HG03097 (cell line): ENCODE results near the gene CACNG3.

Source experiments
- ATAC-seq: cut with Tn5 transposase; IDR thresholded peaks from one replicate; pipeline ENCODE4 v1.9.1; 2021; ENCODE audit not compliant: unreplicated experiment, low FRiP score

CACNG3 gene

GRCh38 chr16:24381470-24382118, 125.5 kb downstream of the CACNG3 start:
- no peak for ATAC-seq

DNA sequence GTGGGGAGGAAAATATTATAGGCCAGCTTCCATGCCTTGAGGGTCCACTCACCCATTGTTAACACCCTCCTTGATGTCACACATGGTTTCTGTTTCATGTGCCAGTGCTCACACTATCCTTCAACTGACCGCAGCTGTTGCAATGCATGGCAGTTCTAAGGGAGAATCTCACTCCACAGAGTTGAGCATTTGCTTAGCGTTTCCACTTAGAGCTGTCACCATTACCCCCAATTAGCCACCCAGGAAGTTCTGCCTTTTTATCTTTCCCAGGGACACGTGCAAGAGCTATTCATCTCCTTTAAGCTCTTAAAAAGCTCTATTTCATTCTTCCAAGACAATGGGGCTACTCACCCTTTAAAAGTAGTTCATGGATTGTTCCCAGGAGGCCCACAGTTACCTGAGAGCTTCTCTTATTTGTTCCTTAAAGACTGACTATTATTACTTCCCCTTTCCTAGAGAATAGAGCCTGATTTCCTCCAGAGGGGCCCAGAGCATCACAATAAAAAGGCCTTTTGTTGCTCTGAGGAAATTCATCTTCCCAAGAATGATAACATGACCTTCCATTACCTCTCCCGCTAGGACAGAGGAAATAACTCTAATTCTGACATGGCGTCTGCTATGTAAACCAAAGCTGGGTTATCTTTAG, 126.8 kb downstream of the CACNG3 start:
- ATAC-seq: no peak

- ATAC-seq: no peak
These were observed 138.2 kb downstream of the CACNG3 start for GRCh38 chr16:24394341-24394740.

GRCh38 chr16:24396350-24397271, 140.5 kb downstream of the CACNG3 start:
- ATAC-seq: no peak

DNA sequence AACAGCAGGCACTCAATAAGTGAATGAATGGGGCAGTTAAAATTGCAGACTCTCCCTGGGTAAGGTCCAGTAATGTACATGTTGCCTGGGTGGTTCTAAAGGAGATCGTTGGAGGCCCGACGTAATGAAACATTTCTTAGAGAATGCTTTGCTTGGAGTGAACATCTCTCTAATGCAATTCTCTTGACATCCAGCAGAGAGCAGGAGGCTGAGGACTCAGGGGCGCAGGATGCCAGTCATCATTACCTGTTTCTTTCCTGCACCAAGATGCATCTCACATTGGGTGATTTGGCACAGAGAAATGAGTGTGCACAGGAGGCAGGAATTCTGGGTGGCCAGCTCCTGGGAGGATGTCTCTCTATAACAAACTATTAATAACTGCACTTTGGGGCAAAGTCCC, 152.9 kb downstream of the CACNG3 start:
- ATAC-seq: no peak
